Right lobe of liver (tissue), 6 donors: ENCODE results near the gene PGM2L1. TPM values are rescaled to one million over a fixed set of nuclear protein-coding genes. Genes with fewer than 3 reads are reported as not detected.

Experiments used
- ATAC-seq, 4 donors: fragments of 200-7000 bp; cut with Tn5 transposase; one replicate each; pipeline ENCODE4 v1.9.1; 2020; ENCODE audit warnings: mild to moderate bottlenecking in 4 of 4, moderate library complexity in 4 of 4
- DNase-seq, 3 donors: peaks; one replicate each; pipeline ENCODE4 v3.0.0-alpha.2; 2020
- H3K27ac ChIP-seq, 3 donors: fragments of 200-600 bp; one replicate each; pipeline ENCODE4 v1.8.0; 2022
- H3K27me3 ChIP-seq, 2 donors: fragments of 200-600 bp; one replicate each; pipeline ENCODE4 v1.8.0; 2022
- H3K36me3 ChIP-seq, 4 donors: fragments of 200-600 bp; sonication (generic) in 1 of 4; one replicate each; pipeline versions ENCODE4 v1.5.1 to v1.8.0; 2017 to 2022; ENCODE audit warnings: control low read depth in 1 of 4
- H3K4me1 ChIP-seq, 4 donors: fragments of 200-600 bp; sonication (generic) in 1 of 4; one replicate each; pipeline versions ENCODE4 v1.5.1 to v1.8.0; 2017 to 2022; ENCODE audit warnings: control low read depth in 1 of 4
- H3K4me3 ChIP-seq, 3 donors: fragments of 200-600 bp; one replicate each; pipeline ENCODE4 v1.8.0; 2022
- H3K9me3 ChIP-seq, 4 donors: fragments of 200-600 bp; sonication (generic) in 1 of 4; one replicate each; pipeline versions ENCODE4 v1.5.1 to v1.8.0; 2017 to 2022; ENCODE audit warnings: control low read depth in 1 of 4
- POLR2A ChIP-seq: fragments of 450-650 bp; IDR thresholded peaks from one replicate; pipeline ENCODE4 v1.6.1; 2017; ENCODE audit warnings: antibody characterized with exemption, mild to moderate bottlenecking
- whole genome bisulfite sequencing: methylation state at CpG from one replicate; pipeline ENCODE4 v1.1.6; 2018; ENCODE audit warnings: low coverage, low lambda C conversion rate; ENCODE audit not compliant: insufficient coverage; ENCODE audit errors: missing lambda C conversion rate; 5-methylcytosine and 5-hydroxymethylcytosine counted together
- intact Hi-C, 2 donors: fragments of 100-400 bp; cut with DNase I; formaldehyde crosslinking; loops; one replicate each; pipeline versions ENCODE4 v1.11.2 to v1.14.1; 2022
- total RNA-seq, 6 experiments: library from RNA; depleted of rRNA in 2 of 6; stranded (reverse); fragments of >200 nt in 2 of 6; fragmentation: NEBNext Ultra II Directional in 3 of 6; extraction: Animal tissue kit (Norgen Biotek cat#: 25700) in 3 of 6; gene quantifications; one replicate each; pipeline versions ENCODE4 v1.1.0 to v1.2.4, GENCODE V29; 2016 to 2023
- TF ChIP-seq, protein P1 (sequence below), 4 donors: fragments of 200-600 bp in 3 of 4; fragments of 450-650 bp in 1 of 4; IDR thresholded peaks; one replicate each; pipeline versions ENCODE4 v1.5.1 to v1.8.0; 2016 to 2022; ENCODE audit warnings: antibody characterized with exemption in 4 of 4, mild to moderate bottlenecking in 2 of 4
- donor health status: DM: no; HTN: yes; CAD: no.
- donor health status: DM: no; HTN: no; CAD: no.
- donor health status: DM: no; HTN: no; CAD: no.
- donor health status: DM: no; HTN: yes; CAD: no.
- donor health status: DM: no; HTN: yes; CAD: no.

The PGM2L1 gene
- total RNA-seq, 6 experiments from 2014 or later, result 0.92 to 2.0 (median 1.2) TPM

- ATAC-seq (peak; percentile 41 to 64 (median 50)), DNase-seq (peak in 1 of 3 donors; percentile 53)
- Histone ChIP-seq H3K27ac (no peak overlapping the region), H3K36me3 (no peaks in the 10 kb centered on the region), H3K4me1 (no peaks in the 10 kb centered on the region), H3K9me3 (no peaks in the 10 kb centered on the region), H3K4me3 (no peak overlapping the region), H3K27me3 (no peaks in the 10 kb centered on the region)
- TF ChIP-seq, protein P1, sequence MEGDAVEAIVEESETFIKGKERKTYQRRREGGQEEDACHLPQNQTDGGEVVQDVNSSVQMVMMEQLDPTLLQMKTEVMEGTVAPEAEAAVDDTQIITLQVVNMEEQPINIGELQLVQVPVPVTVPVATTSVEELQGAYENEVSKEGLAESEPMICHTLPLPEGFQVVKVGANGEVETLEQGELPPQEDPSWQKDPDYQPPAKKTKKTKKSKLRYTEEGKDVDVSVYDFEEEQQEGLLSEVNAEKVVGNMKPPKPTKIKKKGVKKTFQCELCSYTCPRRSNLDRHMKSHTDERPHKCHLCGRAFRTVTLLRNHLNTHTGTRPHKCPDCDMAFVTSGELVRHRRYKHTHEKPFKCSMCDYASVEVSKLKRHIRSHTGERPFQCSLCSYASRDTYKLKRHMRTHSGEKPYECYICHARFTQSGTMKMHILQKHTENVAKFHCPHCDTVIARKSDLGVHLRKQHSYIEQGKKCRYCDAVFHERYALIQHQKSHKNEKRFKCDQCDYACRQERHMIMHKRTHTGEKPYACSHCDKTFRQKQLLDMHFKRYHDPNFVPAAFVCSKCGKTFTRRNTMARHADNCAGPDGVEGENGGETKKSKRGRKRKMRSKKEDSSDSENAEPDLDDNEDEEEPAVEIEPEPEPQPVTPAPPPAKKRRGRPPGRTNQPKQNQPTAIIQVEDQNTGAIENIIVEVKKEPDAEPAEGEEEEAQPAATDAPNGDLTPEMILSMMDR (IDR thresholded peaks at IDR 0.05), result no peak
- TF ChIP-seq POLR2A, result no peak
- intact Hi-C loops, result no loop called here
- 76% methylated on average over 4 of the region's 7 CpGs for WGBS
These were observed 72.3 kb downstream of the PGM2L1 start for GRCh38 chr11:74325649-74326645.

DNA sequence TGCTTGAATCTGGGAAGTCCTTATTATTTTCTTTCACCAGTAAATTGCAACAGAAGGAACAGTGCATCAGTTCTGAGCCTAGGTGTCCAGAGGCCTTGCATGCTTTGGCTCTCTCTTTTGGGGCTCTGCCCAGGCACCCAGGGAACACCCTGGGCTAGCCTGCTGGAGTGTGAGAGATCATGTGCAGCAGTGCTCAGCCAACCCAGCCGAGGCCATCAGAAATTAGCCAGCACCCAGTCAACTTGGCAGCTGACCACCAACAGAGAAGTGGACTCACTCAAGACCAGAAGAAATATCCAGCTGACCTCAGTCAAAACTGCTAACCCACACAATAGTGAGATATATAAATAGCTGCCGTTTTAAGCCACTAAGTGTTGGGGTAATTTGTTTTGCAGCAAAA, 75.6 kb downstream of the PGM2L1 start:
- Histone ChIP-seq H3K27me3 (no peaks in the 10 kb centered on the region), H3K27ac (no peak overlapping the region), H3K4me3 (no peak overlapping the region), H3K9me3 (no peaks in the 10 kb centered on the region), H3K36me3 (no peaks in the 10 kb centered on the region), H3K4me1 (no peaks in the 10 kb centered on the region)
- 23% methylated on average over 2 of the region's 2 CpGs for WGBS
- TF ChIP-seq, protein P1 (IDR thresholded peaks at IDR 0.05), result no peak
- no peak for TF ChIP-seq POLR2A
- DNase-seq (no peak), ATAC-seq (peak in 1 of 4 donors; percentile 54)
- intact Hi-C loops, result no loop called here

GRCh38 chr11:74321487-74322188, 76.6 kb downstream of the PGM2L1 start:
- Histone ChIP-seq H3K4me1 (no peaks in the 10 kb centered on the region), H3K36me3 (no peaks in the 10 kb centered on the region), H3K4me3 (no peak overlapping the region), H3K9me3 (peaks cover 0 to 2% (median 0%) of the 10 kb centered on the region in 4 donors), H3K27me3 (no peaks in the 10 kb centered on the region), H3K27ac (no peak overlapping the region)
- intact Hi-C loops, result no loop called here
- TF ChIP-seq POLR2A, result no peak
- TF ChIP-seq, protein P1 (IDR thresholded peaks at IDR 0.05), result peak; percentile 34 to 65 (median 46)
- ATAC-seq (peak; percentile 33 to 66 (median 59)), DNase-seq (no peak)
- WGBS, result 25% methylated on average over 10 of the region's 10 CpGs

DNA sequence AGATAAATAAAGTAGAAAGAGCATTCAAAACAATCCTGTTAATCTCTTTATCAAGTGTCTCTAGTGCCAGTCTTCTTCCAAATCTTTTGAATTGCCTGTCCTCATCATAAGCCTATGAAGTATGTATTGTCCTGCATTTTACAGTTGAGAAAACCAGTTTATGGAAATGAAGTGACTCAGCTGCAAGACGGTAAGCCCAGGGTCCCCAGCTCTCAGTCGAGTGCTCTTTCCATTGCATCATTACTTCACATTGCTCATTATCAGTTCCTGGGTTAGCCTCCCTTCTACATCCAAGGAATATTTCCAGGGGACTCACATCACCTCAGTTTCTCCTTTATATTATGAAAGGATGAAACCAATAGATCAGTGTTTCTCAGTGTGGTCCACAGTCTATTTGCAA, 77.7 kb downstream of the PGM2L1 start:
- H3K36me3 ChIP-seq, result no peaks in the 10 kb centered on the region
- no peaks in the 10 kb centered on the region for H3K4me1 ChIP-seq
- 63% methylated on average over 2 of the region's 2 CpGs for WGBS
- TF ChIP-seq, protein P1 (IDR thresholded peaks at IDR 0.05), result no peak
- TF ChIP-seq POLR2A, result no peak
- no peak overlapping the region for H3K27ac ChIP-seq
- intact Hi-C loops, result no loop called here
- ATAC-seq, result no peak
- peaks cover 0 to 5% (median 0%) of the 10 kb centered on the region in 4 donors for H3K9me3 ChIP-seq
- H3K27me3 ChIP-seq, result no peaks in the 10 kb centered on the region
- DNase-seq, result no peak
- H3K4me3 ChIP-seq, result no peak overlapping the region
